DMS153 treated with DMSO at 0.1 percent for 48 hours (cell line): ENCODE measurements around the gene SUPT6H.
"Not testable (repeated sequence)": the region's sequence is repeated elsewhere in the genome, so short reads cannot be mapped to it uniquely, and the experiment has no call there.

Experiments
- DNase-seq: peaks from one replicate; lab custom pipeline; 2025; ENCODE audit not compliant: unreplicated experiment; lab: John Stamatoyannopoulos, UW

SUPT6H gene

GRCh38 chr17:28735242-28735722 lies 73.3 kb downstream of the SUPT6H start:
- DNase-seq, result no peak

GRCh38 chr17:28735913-28736769 lies 74.1 kb downstream of the SUPT6H start:
- not testable (repeated sequence) for DNase-seq

- no peak for DNase-seq
These were observed 75.3 kb downstream of the SUPT6H start for GRCh38 chr17:28737316-28737715.

GRCh38 chr17:28737770-28738679 lies 76.0 kb downstream of the SUPT6H start:
- DNase-seq, result no peak

GRCh38 chr17:28738680-28739384 lies 76.8 kb downstream of the SUPT6H start:
- DNase-seq, result no peak

GRCh38 chr17:28740406-28741357 lies 78.7 kb downstream of the SUPT6H start:
- no peak for DNase-seq

GRCh38 chr17:28741358-28742349 lies 79.6 kb downstream of the SUPT6H start:
- DNase-seq, result no peak

GRCh38 chr17:28743243-28744103 lies 81.5 kb downstream of the SUPT6H start, which contains the start of gene TRAF4:
TRAF4 (plus strand) TSS chr17:28744011; CDS start chr17:28744113, 102 bp downstream.
- DNase-seq, result peak; percentile 92

GRCh38 chr17:28744104-28744971 lies 82.3 kb downstream of the SUPT6H start:
- DNase-seq, result no peak

GRCh38 chr17:28744972-28745785 lies 83.2 kb downstream of the SUPT6H start:
- DNase-seq, result peak; percentile 26

- no peak for DNase-seq
These were observed 83.9 kb downstream of the SUPT6H start for GRCh38 chr17:28745786-28746411.

GRCh38 chr17:28746611-28747050 lies 84.6 kb downstream of the SUPT6H start:
- DNase-seq, result no peak

- no peak for DNase-seq
These were observed 85.2 kb downstream of the SUPT6H start for GRCh38 chr17:28747051-28747691.

- DNase-seq, result no peak
These were observed 86.1 kb downstream of the SUPT6H start for GRCh38 chr17:28747801-28748750.
